ENCODE data around the gene LCE1F. TPM values are rescaled to one million over a fixed set of nuclear protein-coding genes. Genes with fewer than 3 reads are reported as not detected.

LCE1F gene
- total and polyA plus RNA-seq, 11 donors = not detected

- no peaks in the 10 kb centered on the region for H3K9me3 ChIP-seq
- H3K27ac ChIP-seq = no peak overlapping the region
- no peaks in the 10 kb centered on the region for H3K4me1 ChIP-seq
- H3K4me3 ChIP-seq = no peak overlapping the region
- DNase-seq (no peak), ATAC-seq (no peak)
- TF ChIP-seq, protein P1, sequence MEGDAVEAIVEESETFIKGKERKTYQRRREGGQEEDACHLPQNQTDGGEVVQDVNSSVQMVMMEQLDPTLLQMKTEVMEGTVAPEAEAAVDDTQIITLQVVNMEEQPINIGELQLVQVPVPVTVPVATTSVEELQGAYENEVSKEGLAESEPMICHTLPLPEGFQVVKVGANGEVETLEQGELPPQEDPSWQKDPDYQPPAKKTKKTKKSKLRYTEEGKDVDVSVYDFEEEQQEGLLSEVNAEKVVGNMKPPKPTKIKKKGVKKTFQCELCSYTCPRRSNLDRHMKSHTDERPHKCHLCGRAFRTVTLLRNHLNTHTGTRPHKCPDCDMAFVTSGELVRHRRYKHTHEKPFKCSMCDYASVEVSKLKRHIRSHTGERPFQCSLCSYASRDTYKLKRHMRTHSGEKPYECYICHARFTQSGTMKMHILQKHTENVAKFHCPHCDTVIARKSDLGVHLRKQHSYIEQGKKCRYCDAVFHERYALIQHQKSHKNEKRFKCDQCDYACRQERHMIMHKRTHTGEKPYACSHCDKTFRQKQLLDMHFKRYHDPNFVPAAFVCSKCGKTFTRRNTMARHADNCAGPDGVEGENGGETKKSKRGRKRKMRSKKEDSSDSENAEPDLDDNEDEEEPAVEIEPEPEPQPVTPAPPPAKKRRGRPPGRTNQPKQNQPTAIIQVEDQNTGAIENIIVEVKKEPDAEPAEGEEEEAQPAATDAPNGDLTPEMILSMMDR (IDR thresholded peaks at IDR 0.05) = no peak
- H3K27me3 ChIP-seq = peaks cover 0 to 7% (median 0%) of the 10 kb centered on the region in 9 donors
- intact Hi-C loops (cut with DNase I) = no loop called here
- H3K36me3 ChIP-seq = no peaks in the 10 kb centered on the region
- 83 to 87% (median 83%) methylated on average over 4 of the region's 4 CpGs for WGBS, 4 donors
Measured at GRCh38 chr1:152745289-152745704, 29.6 kb upstream of the LCE1F start.

GRCh38 chr1:152745765-152746444, 29.0 kb upstream of the LCE1F start:
- Histone ChIP-seq H3K36me3 (no peaks in the 10 kb centered on the region), H3K9me3 (no peaks in the 10 kb centered on the region), H3K4me3 (no peak overlapping the region), H3K27me3 (peaks cover 0 to 12% (median 0%) of the 10 kb centered on the region in 9 donors), H3K27ac (no peak overlapping the region), H3K4me1 (no peaks in the 10 kb centered on the region)
- 77 to 84% (median 81%) methylated on average over 6 of the region's 6 CpGs for WGBS, 4 donors
- TF ChIP-seq POLR2A (IDR thresholded peaks at IDR 0.05) = no peak
- TF ChIP-seq, protein P1 (IDR thresholded peaks at IDR 0.05) = no peak
- intact Hi-C loops (cut with DNase I) = no loop called here
- no peak for ATAC-seq
- no peak for DNase-seq

DNA sequence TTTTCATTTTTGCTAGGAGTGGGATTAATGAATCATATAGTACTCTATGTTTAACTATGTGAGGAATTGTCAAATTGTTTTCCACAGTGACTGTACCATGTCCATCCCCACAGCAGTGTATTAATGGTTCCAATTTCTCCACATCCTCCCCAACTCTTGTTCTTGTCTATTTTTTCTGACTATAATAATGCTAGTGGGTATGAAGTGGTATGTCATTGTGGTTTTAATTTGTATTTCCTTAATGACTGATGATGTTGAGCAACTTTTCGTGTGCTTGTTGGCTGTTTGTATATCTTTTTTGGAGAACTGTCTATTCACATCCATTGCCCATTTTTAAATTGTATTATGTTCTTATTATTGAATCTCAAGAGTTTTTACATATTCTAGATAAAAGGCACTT, 27.1 kb upstream of the LCE1F start:
- TF ChIP-seq, protein P1 (IDR thresholded peaks at IDR 0.05) = no peak
- no peak for TF ChIP-seq POLR2A (IDR thresholded peaks at IDR 0.05)
- H3K36me3 ChIP-seq = no peaks in the 10 kb centered on the region
- H3K4me1 ChIP-seq = no peaks in the 10 kb centered on the region
- ATAC-seq (no peak), DNase-seq (no peak)
- WGBS, 4 donors = 36 to 46% (median 40%) methylated on average over 1 of the region's 1 CpG
- H3K27ac ChIP-seq = no peak overlapping the region
- peaks cover 0 to 16% (median 4%) of the 10 kb centered on the region in 9 donors for H3K27me3 ChIP-seq
- no peaks in the 10 kb centered on the region for H3K9me3 ChIP-seq
- intact Hi-C loops (cut with DNase I) = no loop called here
- no peak overlapping the region for H3K4me3 ChIP-seq

DNA sequence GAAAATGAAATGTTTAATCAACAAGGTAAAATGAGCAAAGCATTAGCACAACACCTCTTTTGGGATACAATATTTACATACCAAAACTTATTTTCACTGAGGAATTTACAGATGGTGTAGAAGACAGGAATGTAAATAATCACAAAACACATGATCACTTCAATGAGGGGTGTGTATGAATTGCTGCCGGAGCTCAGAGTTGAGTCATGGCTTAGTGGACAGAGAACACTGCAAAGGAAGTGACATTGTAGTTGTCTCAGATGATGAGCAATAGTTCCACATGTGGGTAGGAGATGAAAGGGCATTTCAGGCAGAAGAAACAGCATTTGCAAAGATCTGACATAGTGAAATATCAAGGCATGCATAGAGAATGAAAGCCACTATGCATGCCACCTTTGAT, 22.7 kb upstream of the LCE1F start:
- DNase-seq = no peak
- ATAC-seq = no peak
- no peaks in the 10 kb centered on the region for H3K4me1 ChIP-seq
- intact Hi-C loops (cut with DNase I) = no loop called here
- H3K9me3 ChIP-seq = no peaks in the 10 kb centered on the region
- H3K4me3 ChIP-seq = no peak overlapping the region
- no peaks in the 10 kb centered on the region for H3K36me3 ChIP-seq
- no peak for TF ChIP-seq POLR2A (IDR thresholded peaks at IDR 0.05)
- TF ChIP-seq, protein P1 (IDR thresholded peaks at IDR 0.05) = no peak
- no peak overlapping the region for H3K27ac ChIP-seq
- H3K27me3 ChIP-seq = peaks cover 0 to 16% (median 4%) of the 10 kb centered on the region in 9 donors
- WGBS, 4 donors = 57 to 67% (median 63%) methylated on average over 1 of the region's 1 CpG
